Liver (tissue), 9 donors: ENCODE data around the gene ZNF280D. TPM values are rescaled to one million over a fixed set of nuclear protein-coding genes. Genes with fewer than 3 reads are reported as not detected.

Experiments used
- DNase-seq: peaks from one replicate; pipeline ENCODE4 v3.0.0-alpha.2; 2017; ENCODE audit warnings: low spot score
- H3K27ac ChIP-seq, 2 donors: one replicate each; pipeline ENCODE4 v1.7.0; 2013; ENCODE audit warnings: inconsistent platforms in 2 of 2, low read length in 2 of 2, control low read depth in 1 of 2, low read depth in 1 of 2, mild to moderate bottlenecking in 1 of 2
- H3K27me3 ChIP-seq, 4 donors: one replicate each; pipeline versions ENCODE4 v1.6.1 to v1.7.0; 2013; ENCODE audit warnings: low read length in 3 of 4, inconsistent platforms in 1 of 4, mild to moderate bottlenecking in 1 of 4, moderate library complexity in 1 of 4; ENCODE audit not compliant: control insufficient read depth in 4 of 4, insufficient read depth in 4 of 4
- H3K36me3 ChIP-seq, 4 donors: one replicate each; pipeline versions ENCODE4 v1.6.1 to v1.7.0; 2013; ENCODE audit warnings: low read length in 3 of 4, mild to moderate bottlenecking in 3 of 4, low read depth in 1 of 4, moderate library complexity in 1 of 4; ENCODE audit not compliant: control insufficient read depth in 4 of 4, insufficient read depth in 3 of 4
- H3K4me1 ChIP-seq, 4 donors: one replicate each; pipeline versions ENCODE4 v1.6.1 to v1.7.0; 2013; ENCODE audit warnings: low read length in 3 of 4, mild to moderate bottlenecking in 3 of 4, moderate library complexity in 1 of 4; ENCODE audit not compliant: control insufficient read depth in 4 of 4, insufficient read depth in 4 of 4
- H3K4me3 ChIP-seq, 3 donors: one replicate each; pipeline versions ENCODE4 v1.6.1 to v1.7.0; 2013; ENCODE audit warnings: low read length in 3 of 3, control low read depth in 1 of 3, low read depth in 1 of 3, mild to moderate bottlenecking in 1 of 3
- H3K9ac ChIP-seq, 2 donors: one replicate each; pipeline ENCODE4 v1.7.0; 2013; ENCODE audit warnings: low read length in 2 of 2, mild to moderate bottlenecking in 2 of 2, moderate library complexity in 2 of 2, control low read depth in 1 of 2, low read depth in 1 of 2
- H3K9me3 ChIP-seq, 4 donors: one replicate each; pipeline versions ENCODE4 v1.6.1 to v1.7.0; 2013; ENCODE audit warnings: low read length in 3 of 4; ENCODE audit not compliant: control insufficient read depth in 4 of 4
- EGR1 ChIP-seq, 2 donors: IDR thresholded peaks; 2 replicates each; pipeline ENCODE4 v1.6.1; 2016 to 2018; ENCODE audit warnings: antibody characterized with exemption in 2 of 2, low read depth in 2 of 2
- FOXA1 ChIP-seq: IDR thresholded peaks from 2 replicates; pipeline ENCODE4 v1.6.1; 2016; ENCODE audit warnings: antibody characterized with exemption
- FOXA2 ChIP-seq: IDR thresholded peaks from 2 replicates; pipeline ENCODE4 v1.6.1; 2016; ENCODE audit warnings: antibody characterized with exemption
- GABPA ChIP-seq, 2 donors: IDR thresholded peaks in 1 of 2; conservative IDR thresholded peaks in 1 of 2; 2 replicates each; pipeline ENCODE4 v1.6.1; 2016; ENCODE audit warnings: antibody characterized with exemption in 2 of 2, mild to moderate bottlenecking in 1 of 2, moderate library complexity in 1 of 2
- HNF4A ChIP-seq, 2 donors: conservative IDR thresholded peaks; 2 replicates each; pipeline ENCODE4 v1.6.1; 2016; ENCODE audit warnings: antibody characterized with exemption in 2 of 2, mild to moderate bottlenecking in 2 of 2
- HNF4G ChIP-seq: IDR thresholded peaks from 2 replicates; pipeline ENCODE4 v1.6.1; 2016; ENCODE audit warnings: antibody characterized with exemption
- JUND ChIP-seq, 2 donors: IDR thresholded peaks; 2 replicates each; pipeline ENCODE4 v1.6.1; 2016; ENCODE audit warnings: antibody characterized with exemption in 2 of 2
- NR2F2 ChIP-seq: IDR thresholded peaks from 2 replicates; pipeline ENCODE4 v1.6.1; 2016; ENCODE audit warnings: antibody characterized with exemption
- RAD21 ChIP-seq, 2 donors: IDR thresholded peaks; 2 replicates each; pipeline ENCODE4 v1.6.1; 2016; ENCODE audit warnings: antibody characterized with exemption in 2 of 2, mild to moderate bottlenecking in 2 of 2
- RXRA ChIP-seq, 2 donors: IDR thresholded peaks; 2 replicates each; pipeline ENCODE4 v1.6.1; 2017 to 2018; ENCODE audit warnings: antibody characterized with exemption in 2 of 2, mild to moderate bottlenecking in 1 of 2
- SP1 ChIP-seq: IDR thresholded peaks from 2 replicates; pipeline ENCODE4 v1.6.1; 2018; ENCODE audit warnings: antibody characterized with exemption, mild to moderate bottlenecking
- TAF1 ChIP-seq: conservative IDR thresholded peaks from 2 replicates; pipeline ENCODE4 v1.6.1; 2016; ENCODE audit warnings: antibody characterized with exemption, mild to moderate bottlenecking
- YY1 ChIP-seq: IDR thresholded peaks from 2 replicates; pipeline ENCODE4 v1.6.1; 2016; ENCODE audit warnings: antibody characterized with exemption, mild to moderate bottlenecking
- WGBS: extraction: QIAGEN DNeasy Blood & Tissue Kit; methylation state at CpG from one replicate; pipeline ENCODE4 v1.1.7; 2013; 5-methylcytosine and 5-hydroxymethylcytosine counted together
- polyA plus RNA-seq, 2 donors: library from polyadenylated mRNA; stranded (reverse) in 1 of 2; unstranded in 1 of 2; fragments of 200-250 nt in 1 of 2; fragments of >200 nt in 1 of 2; fragmentation: Nextera tagmentation in 1 of 2; extraction: Ambion mirVana in 1 of 2; gene quantifications; one replicate each; pipeline versions ENCODE4 v1.2.1 to v1.2.3, GENCODE V29; 2013 to 2015
- total RNA-seq, 2 donors: library from RNA; depleted of rRNA; stranded (reverse); fragments of >200 nt; gene quantifications; one replicate each; pipeline ENCODE4 v1.2.3, GENCODE V29; 2014
- TF ChIP-seq, protein P1 (sequence below): IDR thresholded peaks from 2 replicates; pipeline ENCODE4 v1.6.1; 2016; ENCODE audit warnings: antibody characterized with exemption
- TF ChIP-seq, protein P2 (sequence below): IDR thresholded peaks from 2 replicates; pipeline ENCODE4 v1.6.1; 2016; ENCODE audit warnings: antibody characterized with exemption
- TF ChIP-seq, protein P3 (sequence below): IDR thresholded peaks from 2 replicates; pipeline ENCODE4 v1.6.1; 2016; ENCODE audit warnings: antibody characterized with exemption
- TF ChIP-seq, protein P4 (sequence below): fragments of 150-350 bp; IDR thresholded peaks from 2 replicates; pipeline ENCODE4 v1.5.1; 2017; ENCODE audit warnings: improper control_type of control experiment, low read depth, low read length; ENCODE audit not compliant: missing input control
- TF ChIP-seq, protein P5 (sequence below): IDR thresholded peaks from 2 replicates; pipeline ENCODE4 v1.6.1; 2016; ENCODE audit warnings: antibody characterized with exemption, mild to moderate bottlenecking
- donor health status: healthy.
- donor health status: healthy.
- donor health status: healthy.
- donor health status: healthy.
- donor health status: healthy.

Gene ZNF280D
- total and polyA plus RNA-seq, 4 donors = 5.2 to 32.6 (median 18.9) TPM

DNA sequence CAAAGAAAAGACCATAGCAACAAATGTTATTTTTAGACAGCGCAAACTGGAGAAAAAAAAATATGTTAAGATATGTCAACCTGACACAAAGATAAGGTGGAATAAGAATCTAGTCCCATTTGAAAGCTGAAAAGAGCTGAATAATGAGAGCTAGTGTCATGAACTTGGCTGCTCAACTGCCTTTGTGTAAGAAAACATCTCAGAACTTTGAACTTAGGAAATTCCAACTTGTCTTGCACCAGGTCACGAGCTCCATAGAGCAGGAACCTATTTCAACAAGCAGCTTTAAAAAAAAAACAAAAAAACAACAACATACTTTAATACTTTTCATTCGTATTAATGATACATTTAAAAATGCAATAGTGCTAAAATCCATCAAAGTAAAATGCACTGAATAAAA, 79.5 kb downstream of the ZNF280D start:
- Histone ChIP-seq H3K9ac (peak overlapping the region in 1 of 2 donors; percentile 45), H3K4me1 (peaks cover 0 to 17% (median 8%) of the 10 kb centered on the region in 4 donors), H3K27ac (peak overlapping the region; percentile 56 to 67), H3K4me3 (no peak overlapping the region), H3K9me3 (no peaks in the 10 kb centered on the region), H3K36me3 (peaks cover 0 to 9% (median 5%) of the 10 kb centered on the region in 4 donors), H3K27me3 (no peaks in the 10 kb centered on the region)
- TF ChIP-seq, protein P1, sequence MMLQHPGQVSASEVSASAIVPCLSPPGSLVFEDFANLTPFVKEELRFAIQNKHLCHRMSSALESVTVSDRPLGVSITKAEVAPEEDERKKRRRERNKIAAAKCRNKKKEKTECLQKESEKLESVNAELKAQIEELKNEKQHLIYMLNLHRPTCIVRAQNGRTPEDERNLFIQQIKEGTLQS = no peak
- TF ChIP-seq GABPA (IDR thresholded peaks at IDR 0.05 in 1 of 2, conservative IDR thresholded peaks at IDR 0.05 in 1 of 2) (no peak), RAD21 (IDR thresholded peaks at IDR 0.05) (peak; percentile 12 to 17), TAF1 (no peak), YY1 (no peak), RXRA (IDR thresholded peaks at IDR 0.05) (peak; percentile 55 to 63), HNF4A (conservative IDR thresholded peaks at IDR 0.05) (peak; percentile 73 to 79), SP1 (peak; percentile 23), FOXA2 (no peak), EGR1 (IDR thresholded peaks at IDR 0.05; ENCODE audit: low read depth in 2 of 2) (peak in 1 of 2 donors; percentile 56), NR2F2 (peak; percentile 50), JUND (IDR thresholded peaks at IDR 0.05) (peak; percentile 20 to 45), FOXA1 (no peak), HNF4G (peak; percentile 20)
- TF ChIP-seq, protein P2, sequence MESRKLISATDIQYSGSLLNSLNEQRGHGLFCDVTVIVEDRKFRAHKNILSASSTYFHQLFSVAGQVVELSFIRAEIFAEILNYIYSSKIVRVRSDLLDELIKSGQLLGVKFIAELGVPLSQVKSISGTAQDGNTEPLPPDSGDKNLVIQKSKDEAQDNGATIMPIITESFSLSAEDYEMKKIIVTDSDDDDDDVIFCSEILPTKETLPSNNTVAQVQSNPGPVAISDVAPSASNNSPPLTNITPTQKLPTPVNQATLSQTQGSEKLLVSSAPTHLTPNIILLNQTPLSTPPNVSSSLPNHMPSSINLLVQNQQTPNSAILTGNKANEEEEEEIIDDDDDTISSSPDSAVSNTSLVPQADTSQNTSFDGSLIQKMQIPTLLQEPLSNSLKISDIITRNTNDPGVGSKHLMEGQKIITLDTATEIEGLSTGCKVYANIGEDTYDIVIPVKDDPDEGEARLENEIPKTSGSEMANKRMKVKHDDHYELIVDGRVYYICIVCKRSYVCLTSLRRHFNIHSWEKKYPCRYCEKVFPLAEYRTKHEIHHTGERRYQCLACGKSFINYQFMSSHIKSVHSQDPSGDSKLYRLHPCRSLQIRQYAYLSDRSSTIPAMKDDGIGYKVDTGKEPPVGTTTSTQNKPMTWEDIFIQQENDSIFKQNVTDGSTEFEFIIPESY = peak; percentile 32
- TF ChIP-seq, protein P3, sequence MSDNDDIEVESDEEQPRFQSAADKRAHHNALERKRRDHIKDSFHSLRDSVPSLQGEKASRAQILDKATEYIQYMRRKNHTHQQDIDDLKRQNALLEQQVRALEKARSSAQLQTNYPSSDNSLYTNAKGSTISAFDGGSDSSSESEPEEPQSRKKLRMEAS = no peak
- TF ChIP-seq, protein P4, sequence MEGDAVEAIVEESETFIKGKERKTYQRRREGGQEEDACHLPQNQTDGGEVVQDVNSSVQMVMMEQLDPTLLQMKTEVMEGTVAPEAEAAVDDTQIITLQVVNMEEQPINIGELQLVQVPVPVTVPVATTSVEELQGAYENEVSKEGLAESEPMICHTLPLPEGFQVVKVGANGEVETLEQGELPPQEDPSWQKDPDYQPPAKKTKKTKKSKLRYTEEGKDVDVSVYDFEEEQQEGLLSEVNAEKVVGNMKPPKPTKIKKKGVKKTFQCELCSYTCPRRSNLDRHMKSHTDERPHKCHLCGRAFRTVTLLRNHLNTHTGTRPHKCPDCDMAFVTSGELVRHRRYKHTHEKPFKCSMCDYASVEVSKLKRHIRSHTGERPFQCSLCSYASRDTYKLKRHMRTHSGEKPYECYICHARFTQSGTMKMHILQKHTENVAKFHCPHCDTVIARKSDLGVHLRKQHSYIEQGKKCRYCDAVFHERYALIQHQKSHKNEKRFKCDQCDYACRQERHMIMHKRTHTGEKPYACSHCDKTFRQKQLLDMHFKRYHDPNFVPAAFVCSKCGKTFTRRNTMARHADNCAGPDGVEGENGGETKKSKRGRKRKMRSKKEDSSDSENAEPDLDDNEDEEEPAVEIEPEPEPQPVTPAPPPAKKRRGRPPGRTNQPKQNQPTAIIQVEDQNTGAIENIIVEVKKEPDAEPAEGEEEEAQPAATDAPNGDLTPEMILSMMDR = no peak
- TF ChIP-seq, protein P5, sequence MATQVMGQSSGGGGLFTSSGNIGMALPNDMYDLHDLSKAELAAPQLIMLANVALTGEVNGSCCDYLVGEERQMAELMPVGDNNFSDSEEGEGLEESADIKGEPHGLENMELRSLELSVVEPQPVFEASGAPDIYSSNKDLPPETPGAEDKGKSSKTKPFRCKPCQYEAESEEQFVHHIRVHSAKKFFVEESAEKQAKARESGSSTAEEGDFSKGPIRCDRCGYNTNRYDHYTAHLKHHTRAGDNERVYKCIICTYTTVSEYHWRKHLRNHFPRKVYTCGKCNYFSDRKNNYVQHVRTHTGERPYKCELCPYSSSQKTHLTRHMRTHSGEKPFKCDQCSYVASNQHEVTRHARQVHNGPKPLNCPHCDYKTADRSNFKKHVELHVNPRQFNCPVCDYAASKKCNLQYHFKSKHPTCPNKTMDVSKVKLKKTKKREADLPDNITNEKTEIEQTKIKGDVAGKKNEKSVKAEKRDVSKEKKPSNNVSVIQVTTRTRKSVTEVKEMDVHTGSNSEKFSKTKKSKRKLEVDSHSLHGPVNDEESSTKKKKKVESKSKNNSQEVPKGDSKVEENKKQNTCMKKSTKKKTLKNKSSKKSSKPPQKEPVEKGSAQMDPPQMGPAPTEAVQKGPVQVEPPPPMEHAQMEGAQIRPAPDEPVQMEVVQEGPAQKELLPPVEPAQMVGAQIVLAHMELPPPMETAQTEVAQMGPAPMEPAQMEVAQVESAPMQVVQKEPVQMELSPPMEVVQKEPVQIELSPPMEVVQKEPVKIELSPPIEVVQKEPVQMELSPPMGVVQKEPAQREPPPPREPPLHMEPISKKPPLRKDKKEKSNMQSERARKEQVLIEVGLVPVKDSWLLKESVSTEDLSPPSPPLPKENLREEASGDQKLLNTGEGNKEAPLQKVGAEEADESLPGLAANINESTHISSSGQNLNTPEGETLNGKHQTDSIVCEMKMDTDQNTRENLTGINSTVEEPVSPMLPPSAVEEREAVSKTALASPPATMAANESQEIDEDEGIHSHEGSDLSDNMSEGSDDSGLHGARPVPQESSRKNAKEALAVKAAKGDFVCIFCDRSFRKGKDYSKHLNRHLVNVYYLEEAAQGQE = no peak
- WGBS = 36% methylated on average over 3 of the region's 3 CpGs
- no peak for DNase-seq
